GM21423 (cell line): ENCODE data around the gene SASH3.

Experiments used
- ATAC-seq: cut with Tn5 transposase; IDR thresholded peaks from one replicate; pipeline ENCODE4 v1.9.1; 2021; ENCODE audit warnings: mild to moderate bottlenecking, moderate library complexity; ENCODE audit not compliant: unreplicated experiment

SASH3 gene

DNA sequence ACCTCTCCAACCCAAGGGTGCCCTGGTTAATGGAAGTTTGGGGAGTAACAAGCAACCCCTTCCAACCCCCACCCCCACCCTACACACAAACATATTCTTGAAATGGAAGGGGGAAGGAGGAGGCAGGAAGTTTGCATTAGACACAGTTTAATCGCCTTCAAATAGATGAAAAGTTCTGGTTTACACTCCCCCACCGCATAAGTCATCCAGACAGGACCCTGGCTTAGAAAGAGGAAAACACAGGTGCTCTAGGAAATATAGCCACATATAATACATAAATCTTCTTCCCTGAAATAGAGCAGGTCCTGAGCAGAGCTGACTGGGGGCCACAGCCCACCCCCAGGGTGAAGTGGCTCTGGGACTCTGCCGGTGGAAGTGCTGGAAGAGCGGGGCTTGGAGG lies 25.1 kb downstream of the SASH3 start:
- no peak for ATAC-seq

DNA sequence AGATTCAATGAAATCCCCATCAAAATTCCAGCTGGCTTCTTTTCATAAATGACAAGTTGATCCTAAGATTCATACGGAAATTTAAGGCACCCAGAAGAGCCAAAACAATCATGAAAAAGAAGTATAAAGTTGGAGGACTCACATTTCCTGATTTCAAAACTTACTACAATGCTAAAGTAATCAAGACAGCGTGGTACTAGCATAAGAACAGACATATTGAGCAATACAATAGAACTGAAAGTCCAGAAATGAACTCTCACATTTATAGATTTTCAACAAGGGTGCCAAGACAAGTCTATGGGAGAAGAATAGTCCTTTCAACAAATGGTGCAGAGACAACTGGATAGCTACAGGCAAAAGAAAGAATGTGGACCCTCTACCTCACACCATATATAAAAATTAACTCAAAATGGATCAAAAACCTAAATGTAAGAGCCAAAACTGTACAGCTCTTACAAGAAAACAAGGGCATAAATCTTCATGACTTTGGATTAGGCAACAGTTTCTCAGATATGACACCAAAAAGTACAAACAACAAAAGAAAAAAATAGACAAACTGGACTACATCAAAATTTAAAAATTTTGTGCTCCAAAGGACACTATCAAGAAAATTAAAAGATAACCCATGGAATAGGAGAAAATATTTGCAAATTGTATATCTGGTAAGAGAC lies 28.5 kb downstream of the SASH3 start:
- no peak for ATAC-seq

DNA sequence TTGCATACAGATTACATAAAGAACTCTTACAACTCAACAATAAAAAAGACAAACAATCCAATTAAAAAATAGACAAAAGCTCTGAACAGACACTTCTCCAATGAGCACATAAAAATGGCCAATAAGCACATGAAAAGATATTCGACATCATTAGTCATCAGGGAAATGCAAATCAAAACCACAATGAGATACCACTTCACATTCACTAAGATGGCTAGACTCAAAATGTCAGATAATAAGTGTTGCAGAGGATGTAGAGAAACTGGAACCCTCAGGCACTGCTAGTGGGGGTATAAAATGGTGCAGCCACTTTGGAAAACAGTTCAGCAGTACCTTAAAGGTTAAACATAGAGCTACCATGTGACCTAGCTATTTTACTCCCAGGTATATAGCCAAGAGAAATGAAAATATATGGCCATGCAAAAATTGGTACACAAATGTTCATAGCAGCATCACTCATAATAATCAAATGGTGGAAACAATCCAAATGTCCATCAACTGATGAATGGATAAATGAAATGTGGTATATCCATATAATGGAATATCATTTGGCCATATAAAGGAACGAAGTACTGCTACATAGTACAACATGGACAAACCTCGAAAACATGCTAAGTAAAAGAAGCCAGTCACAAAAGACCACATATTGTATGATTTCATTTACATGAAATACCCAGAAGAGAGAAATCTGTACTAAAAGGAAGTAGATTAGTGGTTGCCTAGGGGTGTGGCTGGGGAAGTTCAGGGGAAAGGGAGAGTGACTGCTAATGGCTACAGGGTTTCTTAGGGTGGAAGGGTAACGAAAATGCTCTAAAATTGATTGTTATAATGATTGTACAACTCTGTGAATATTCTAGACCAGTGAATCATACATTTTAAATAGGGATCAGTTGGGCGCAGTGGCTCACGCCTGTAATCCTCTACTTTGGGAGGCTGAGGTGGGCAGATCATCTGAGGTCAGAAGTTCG lies 29.4 kb downstream of the SASH3 start:
- ATAC-seq = no peak

DNA sequence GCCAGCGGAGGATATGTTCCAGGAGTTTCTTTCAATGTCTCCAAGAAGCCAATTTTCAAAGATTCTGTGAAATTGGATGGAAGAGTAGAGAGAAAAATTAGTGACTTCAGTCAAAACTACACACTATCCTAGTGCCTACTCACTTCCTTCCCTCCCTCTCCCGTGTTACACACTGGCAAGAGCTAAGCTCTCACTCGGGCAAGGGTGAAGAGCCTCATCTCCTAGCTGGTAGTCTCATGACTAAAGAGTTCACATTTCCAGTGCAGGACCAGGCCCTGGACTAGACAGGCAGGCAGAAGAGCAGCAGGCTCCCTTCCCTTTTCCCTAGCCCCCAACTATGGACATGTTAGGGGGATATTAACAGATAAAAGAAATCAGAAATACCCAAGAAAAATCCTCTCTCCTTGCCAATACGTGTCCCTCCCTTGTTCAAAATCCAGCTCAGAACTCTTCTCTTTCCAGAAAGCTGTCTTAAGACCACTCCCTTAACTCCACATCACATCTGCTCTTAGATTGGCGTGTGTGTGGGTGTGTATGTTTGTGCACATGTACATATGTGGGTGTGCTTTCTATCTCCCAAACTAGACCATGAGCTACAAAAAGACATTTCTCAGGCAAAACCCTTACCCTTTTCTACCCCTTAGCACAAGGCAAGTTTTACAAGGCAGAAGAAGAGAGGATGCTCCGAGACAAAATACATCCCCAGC lies 34.1 kb downstream of the SASH3 start:
- no peak for ATAC-seq

DNA sequence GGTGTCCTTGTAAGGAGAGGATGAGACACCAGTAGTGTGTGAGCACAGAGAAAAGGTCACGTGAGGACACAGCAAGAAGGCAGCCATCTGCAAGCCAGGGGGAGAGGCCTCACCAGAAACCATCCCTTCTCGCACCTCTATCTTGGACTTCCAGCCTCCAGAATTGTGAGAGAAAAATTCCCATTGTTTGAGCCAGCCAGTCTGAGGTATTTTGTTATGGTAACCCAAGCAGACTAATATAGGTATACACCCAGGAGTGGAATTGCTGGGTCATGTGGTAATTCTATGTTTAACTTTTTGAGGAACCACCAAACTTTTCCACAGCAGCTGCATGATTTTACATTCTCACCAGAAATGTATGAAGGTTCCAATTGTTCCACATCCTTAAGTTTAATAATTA lies 38.4 kb downstream of the SASH3 start:
- no peak for ATAC-seq

DNA sequence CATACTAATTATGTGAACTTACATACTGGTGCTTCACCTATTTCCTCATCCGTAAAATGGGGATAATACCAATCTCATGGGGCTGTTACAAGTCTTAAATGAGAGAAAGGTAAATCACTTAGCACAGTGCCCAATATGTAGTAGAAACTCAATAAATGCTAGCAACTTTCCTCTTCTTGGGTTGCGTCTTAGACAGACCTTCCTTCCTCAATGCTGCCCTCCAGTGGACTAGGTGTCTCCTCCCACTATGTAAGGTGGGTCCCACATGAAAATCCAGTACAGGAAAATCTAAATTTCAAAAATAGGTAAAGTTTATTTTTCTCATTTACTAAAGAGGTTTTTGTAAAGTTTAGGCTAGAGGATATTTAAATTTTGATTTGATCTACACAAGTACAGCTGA lies 43.4 kb downstream of the SASH3 start:
- ATAC-seq = no peak

DNA sequence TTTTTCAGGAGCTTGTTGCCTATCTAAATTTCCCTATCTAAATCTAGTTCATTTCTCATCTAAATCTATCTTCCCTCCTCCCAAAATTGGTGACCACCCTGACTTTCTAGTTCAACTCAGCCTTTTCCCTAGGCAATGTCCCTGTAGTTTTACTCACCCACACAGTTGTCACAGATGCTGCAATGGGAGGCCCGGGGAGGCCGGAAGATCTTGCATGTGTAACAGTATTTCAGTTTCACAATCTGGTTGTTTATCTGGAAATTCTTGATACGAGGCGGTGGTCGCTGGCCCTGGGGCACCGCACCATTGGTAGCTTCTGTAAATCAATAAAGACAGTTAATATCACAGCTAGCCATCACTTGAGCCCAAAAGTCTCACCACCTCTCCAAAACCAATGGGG lies 43.8 kb downstream of the SASH3 start:
- no peak for ATAC-seq

DNA sequence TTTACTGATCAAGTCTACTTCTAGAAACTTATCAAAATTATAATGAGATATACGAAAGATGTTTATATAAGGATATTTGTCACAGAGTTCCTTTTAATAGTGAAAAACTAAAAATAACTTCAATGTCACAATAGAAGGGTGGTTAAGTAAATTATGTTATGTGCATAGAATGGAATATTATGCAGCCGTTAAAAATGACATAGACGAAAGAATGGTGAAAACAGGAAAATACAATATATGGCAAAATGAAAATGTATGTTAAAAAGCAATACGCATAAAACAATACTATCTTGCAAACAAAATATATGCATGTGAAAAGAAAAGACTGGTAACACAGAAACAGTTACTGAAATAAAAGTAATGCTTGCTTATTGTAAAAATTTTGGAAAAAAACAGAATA lies 44.9 kb downstream of the SASH3 start:
- ATAC-seq = no peak

DNA sequence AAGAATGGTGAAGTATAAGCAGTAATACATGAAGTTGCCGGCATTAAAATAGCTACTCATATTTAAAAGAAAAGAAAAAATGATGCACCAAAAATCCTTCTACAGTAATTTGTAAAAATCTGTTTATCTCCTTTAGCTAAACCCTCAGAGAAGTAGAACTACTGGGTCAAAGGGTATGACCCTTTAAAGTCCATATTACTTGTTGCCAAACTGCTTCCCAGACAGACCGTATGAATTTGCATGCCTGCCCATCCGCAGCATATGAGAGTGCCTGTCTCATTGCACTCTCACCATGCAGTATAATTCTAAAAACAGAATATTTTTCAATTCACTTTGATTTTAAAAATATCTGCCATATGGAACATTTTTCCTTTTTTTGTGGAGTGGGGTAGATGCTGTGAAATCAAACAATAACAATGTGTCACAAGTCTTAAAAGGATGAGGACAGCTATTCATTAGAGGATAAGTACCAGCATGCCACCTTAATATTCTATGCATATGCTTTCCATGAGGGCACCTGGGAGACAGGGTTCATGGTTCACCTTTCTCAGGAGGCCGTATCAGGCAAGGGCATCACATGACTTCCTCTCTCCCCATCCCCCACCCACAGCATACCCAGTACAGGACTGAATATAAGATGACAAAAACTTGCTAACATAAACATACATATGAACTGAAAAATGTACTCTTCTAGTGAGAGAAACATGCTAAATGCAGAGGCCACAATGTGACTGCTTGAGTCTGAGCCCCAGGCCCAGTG lies 46.2 kb downstream of the SASH3 start:
- no peak for ATAC-seq

DNA sequence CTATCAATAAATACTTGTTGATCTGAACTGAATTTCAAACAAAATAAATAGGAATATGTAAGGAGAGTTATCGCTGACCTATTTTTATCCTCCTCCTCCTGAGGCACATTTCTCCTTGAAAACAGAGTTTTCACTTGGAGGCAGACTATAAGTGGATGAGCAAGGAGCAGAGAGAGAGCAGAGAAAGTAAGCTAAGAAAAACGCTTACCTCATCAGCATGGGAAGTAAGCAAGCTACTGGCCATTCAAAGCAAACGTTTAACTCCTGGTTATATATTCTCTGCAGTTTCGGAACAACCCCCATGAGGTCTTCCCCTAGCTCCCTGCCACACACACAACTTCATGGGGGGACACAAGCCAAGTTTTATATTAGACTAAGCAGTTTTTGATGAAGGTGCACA lies 50.7 kb downstream of the SASH3 start:
- ATAC-seq = no peak

DNA sequence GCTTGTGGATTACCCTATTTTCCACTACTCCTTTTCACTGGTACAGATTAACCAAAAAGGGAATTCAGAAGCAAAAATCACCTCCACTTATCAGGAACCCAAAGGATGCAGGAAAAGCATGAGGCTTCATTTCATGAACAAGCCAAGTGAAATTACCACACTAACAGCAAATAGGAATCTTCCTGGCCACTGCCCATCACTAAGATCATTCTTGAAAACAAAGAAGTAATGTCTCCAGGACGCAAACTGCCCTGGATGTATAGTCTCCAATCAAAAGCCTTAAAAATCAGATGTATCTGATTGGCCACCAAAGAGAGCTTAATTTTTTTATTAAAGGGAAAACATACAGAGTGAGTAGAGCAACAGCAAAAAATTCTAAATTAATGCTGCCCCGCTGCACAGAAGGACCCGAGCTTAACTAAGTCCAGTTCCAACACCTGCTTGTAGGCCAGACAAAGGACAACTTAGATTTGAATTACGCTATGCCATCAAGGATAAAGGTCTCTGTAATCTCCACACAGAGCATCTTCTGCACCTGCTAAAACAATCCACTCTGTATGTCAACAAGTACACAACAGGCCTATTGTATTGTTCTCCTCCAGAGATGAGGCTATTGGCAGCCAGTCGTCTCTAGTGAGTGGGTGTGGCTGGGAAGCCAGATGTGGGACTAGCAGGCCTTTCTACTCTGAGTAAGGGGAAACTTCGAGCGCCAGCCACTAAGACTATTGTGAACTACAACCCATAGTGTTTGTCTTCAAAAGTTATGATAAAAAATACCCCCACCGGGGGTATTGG lies 51.5 kb downstream of the SASH3 start:
- no peak for ATAC-seq

DNA sequence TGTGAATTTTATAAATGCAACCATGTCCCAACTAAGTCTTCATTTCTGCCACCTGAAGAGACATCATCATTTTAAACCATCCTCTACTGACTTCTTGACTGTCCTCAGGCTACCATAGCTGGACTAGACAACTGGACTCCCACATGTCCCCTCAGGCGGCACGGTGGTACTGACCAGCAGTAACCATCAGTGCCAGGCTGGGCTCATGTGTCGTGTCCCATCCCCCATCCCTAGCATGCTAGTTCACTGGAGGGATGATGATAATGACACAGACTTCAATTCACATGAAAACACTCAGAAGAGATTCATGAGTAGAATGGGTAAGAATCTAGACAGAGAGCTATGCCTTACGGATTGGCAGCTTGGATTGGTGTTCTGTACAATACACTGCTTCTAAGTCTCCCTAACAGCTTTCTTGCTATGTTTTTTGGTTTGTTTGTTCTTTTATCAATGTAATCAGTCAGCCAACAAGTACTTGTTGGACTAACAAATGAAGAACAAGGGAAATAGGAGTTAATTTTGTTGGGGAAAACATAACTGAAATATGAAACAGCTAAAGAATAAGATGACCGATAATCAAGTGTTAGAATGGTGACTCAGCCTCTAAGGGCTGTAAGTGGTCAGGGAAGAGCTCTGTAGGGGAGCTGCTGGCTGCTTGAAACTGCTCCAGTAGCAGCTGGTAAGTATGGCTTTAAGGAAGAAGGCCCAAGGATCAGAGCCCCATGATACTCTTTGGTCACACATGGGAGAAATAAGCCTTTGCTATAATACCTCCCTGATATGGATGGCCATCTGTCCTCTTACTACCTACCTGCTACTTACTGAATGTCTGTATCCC lies 53.6 kb downstream of the SASH3 start:
- ATAC-seq = no peak

DNA sequence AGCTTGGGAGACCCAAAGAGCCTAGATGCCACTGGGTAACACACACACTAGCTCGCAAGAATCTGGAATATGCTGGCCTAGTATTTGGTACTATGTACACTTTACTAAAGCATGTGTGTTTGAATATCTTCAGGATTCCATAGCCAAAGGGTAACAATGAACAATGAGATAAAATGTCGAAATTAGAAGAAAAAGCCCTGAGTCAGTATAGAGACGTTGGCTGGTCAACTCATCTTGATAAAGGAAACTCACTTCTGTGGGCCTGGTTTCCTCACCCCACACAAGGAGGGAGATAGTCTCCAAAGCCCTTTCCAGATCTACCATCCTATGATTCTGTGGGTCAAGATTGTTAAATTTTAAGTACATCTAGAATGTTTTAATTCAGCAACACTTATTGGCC lies 57.1 kb downstream of the SASH3 start:
- no peak for ATAC-seq

DNA sequence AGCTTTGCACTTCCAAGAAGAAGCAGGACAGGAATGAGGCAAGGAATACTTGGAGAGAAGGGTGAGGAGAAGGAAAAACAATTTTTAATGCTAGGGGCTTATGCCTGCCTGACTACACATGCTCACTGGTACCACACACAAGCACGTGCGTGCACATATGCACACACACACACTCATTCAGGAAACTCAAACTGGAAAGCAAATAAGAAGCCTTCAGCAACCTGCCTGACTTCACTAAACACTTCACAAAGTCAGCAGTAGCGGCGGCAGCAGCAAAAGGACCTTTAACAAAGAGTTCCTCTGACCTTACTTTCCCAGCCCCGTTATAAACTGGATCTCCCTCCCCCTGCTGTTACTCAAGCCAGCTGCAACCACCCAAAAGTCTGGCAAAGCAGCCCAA lies 60.6 kb downstream of the SASH3 start:
- ATAC-seq = no peak

DNA sequence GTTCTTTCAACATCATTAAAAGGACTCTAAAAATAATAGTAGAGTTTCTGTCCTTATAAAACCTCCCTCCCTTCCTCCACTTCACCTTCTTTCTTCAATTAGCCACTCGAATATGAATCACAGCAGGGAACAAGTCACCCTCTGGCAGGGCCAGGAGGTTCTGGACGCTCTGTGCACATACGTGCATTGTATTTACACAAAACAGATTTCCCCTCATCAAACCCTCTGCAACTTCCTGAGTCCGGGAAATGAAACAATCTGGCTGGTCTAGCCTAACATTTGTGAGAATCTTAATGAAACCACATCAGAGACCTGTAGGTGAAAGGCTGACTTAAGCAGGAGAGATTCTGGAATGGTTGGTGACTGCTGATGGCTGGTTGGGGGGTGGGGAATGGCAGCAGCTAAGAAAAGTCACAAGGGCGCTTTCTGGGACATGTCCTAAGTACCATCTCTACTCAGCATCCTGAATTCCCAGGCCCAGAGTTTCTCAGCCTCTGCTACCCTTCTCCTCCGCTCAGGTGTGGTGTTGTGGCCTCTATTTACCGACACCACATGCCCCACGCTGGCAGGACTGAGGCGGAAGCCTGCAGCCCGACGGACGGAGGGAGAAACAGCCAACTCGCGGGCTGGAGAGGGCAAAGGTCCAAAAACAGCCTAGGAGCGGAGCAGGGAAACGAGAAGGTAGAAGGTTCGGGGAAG lies 62.9 kb downstream of the SASH3 start:
- ATAC-seq = no peak

DNA sequence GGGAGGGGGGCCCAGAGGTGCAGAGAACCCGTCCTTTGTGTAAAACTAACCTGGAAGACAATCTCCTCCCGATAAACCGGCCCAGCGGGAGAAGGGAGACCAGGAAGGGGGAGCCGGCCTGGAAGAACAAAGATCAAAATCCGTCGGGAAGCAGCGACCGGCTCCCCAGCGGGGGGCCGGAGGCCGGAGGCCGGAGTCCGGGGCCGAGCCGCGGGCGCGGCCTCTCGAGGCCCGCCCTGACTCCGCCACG lies 63.4 kb downstream of the SASH3 start:
- no peak for ATAC-seq

DNA sequence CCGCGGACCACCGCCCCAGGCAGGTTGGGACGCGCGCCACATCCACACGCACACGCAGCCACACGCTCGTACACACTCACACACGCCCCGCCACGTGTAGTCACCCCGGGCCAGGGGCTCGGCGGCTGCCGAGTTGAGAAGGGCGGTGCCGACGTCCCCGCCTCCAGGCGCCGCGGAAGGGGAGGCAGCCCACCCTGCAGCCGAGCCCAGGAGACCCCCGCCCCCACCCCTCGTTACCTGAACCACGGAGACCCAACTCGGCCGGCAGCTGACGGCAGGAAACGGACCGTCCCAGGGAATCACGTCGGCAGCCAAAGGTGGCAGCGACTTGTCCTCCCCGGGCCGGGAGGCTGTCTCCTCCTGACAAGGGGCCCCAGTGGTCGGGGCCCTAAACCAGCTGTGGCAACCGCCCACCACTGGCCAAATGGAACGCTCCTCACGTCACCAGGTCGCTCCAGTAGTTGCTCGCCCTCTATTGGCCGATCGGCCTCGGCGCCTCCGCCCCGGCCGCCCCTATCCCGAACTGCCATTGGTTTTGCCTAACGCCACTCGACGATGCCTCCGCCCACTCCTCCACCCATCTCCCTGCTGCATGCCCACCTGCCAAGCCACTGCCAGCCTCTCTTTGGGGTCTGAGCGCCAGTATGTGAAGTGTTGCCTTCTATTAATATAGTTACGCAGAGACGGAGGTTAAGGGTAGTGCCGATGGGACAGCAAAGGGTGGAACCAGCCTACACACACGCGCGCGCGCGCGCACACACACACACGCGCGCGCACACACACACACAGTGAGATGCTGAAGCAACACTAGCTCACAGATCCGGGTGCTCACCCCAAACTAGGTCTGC lies 63.9 kb downstream of the SASH3 start, which contains the start of gene ZDHHC9:
ZDHHC9 (minus strand) TSS at position 428 of the 848 bp plus-strand sequence. CDS start 1,941 bp downstream, outside the sequence.
- peak; percentile 99 for ATAC-seq
